ENCODE data around the gene CCDC12.

DNA sequence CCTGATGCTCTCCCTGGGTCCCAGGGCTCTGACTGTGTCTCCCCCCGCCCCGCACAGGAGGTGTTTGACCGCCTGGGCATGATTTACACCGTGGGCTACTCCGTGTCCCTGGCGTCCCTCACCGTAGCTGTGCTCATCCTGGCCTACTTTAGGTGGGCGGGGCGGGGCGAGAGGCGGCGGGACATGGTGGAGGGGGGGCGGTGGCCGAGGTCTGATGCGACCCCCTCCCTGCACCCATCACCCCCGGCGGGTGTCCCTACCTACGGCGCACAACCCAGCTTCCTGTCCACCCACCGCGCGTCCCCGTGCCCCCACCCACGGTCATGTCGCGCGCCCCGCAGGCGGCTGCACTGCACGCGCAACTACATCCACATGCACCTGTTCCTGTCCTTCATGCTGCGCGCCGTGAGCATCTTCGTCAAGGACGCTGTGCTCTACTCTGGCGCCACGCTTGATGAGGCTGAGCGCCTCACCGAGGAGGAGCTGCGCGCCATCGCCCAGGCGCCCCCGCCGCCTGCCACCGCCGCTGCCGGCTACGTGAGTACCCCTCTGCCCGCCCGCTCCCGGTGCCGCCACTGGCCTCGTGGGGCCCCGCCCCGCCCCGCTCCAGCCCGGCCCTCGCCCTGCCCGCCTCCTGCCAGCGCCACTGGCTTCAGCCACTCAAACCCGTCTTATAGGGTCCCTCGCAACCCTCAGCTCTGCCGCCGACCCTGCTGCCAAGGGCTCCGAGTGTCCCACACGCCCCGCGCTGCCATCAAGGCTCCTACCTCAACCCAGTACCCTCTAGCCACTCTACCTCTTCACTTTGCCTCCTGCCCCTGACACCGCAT lies 78.0 kb downstream of the CCDC12 start:
- TF ChIP-seq NONO (IDR thresholded peaks at IDR 0.05; ENCODE audit: low read depth in 2 of 2, low read length in 1 of 2) (no peak), SRSF1 (IDR thresholded peaks at IDR 0.05; ENCODE audit: low read depth, low read length) (no peak), CEBPB (tag; IDR thresholded peaks at IDR 0.05) (no peak), ZNF316 (IDR thresholded peaks at IDR 0.05) (no peak), CREM (IDR thresholded peaks at IDR 0.05; ENCODE audit: low read depth) (no peak), EZH2 (IDR thresholded peaks at IDR 0.05; ENCODE audit: borderline replicate concordance, low read depth, low read length) (no peak), CTCF (IDR thresholded peaks at IDR 0.05 in 2 of 3, conservative IDR thresholded peaks at IDR 0.05 in 1 of 3; ENCODE audit: insufficient read depth in 2 of 3, low read depth in 1 of 3, low read length in 3 of 3) (no peak), USF1 (CRISPR knock-in tag; IDR thresholded peaks at IDR 0.05) (no peak), TCF7L2 (IDR thresholded peaks at IDR 0.05; ENCODE audit: low read depth, low read length) (no peak), RAD51 (IDR thresholded peaks at IDR 0.05; ENCODE audit: borderline replicate concordance, low read depth) (no peak), GATAD2B (IDR thresholded peaks at IDR 0.05; ENCODE audit: borderline replicate concordance) (no peak)
